CD4-positive, alpha-beta T cell treated with Interleukin-2 at 100 ng/mL for 4 hours (primary cell): ENCODE results near the gene CST7.
"Not testable (repeated sequence)": the region's sequence is repeated elsewhere in the genome, so short reads cannot be mapped to it uniquely, and the experiment has no call there.

Source experiments
- DNase-seq: peaks from one replicate; pipeline ENCODE4 v3.0.0-alpha.2; 2020; ENCODE audit warnings: low spot score

CST7 gene

GRCh38 chr20:24987244-24987643 is 38.2 kb downstream of the CST7 start:
- DNase-seq, result peak; percentile 10

GRCh38 chr20:24987873-24988835 is 39.1 kb downstream of the CST7 start:
- DNase-seq, result no peak

GRCh38 chr20:24989162-24989561 is 40.1 kb downstream of the CST7 start:
- DNase-seq, result no peak

- no peak for DNase-seq
Measured at GRCh38 chr20:24990810-24991252, 41.8 kb downstream of the CST7 start.

GRCh38 chr20:24991897-24992486 is 42.9 kb downstream of the CST7 start:
- peak; percentile 10 for DNase-seq

- DNase-seq, result peak; percentile 95
Measured at GRCh38 chr20:24992487-24993205, 43.6 kb downstream of the CST7 start, which contains the start of gene APMAP. Gene APMAP, minus strand, starts transcription at chr20:24992751. Its CDS starts 63 bp downstream, at chr20:24992688.

- DNase-seq, result no peak
Measured at GRCh38 chr20:24993337-24994185, 44.5 kb downstream of the CST7 start.

GRCh38 chr20:24994186-24994465 is 45.1 kb downstream of the CST7 start:
- no peak for DNase-seq

- DNase-seq, result peak; percentile 90
Measured at GRCh38 chr20:24994470-24995368, 45.6 kb downstream of the CST7 start.

GRCh38 chr20:24995741-24996448 is 46.8 kb downstream of the CST7 start:
- DNase-seq, result no peak

- DNase-seq, result no peak
Measured at GRCh38 chr20:24996449-24997377, 47.6 kb downstream of the CST7 start.

- no peak for DNase-seq
Measured at GRCh38 chr20:24998121-24998520, 49.1 kb downstream of the CST7 start.

GRCh38 chr20:24998631-24999445 is 49.8 kb downstream of the CST7 start:
- DNase-seq, result no peak

GRCh38 chr20:24999568-24999967 is 50.5 kb downstream of the CST7 start:
- no peak for DNase-seq

GRCh38 chr20:25000268-25000801 is 51.3 kb downstream of the CST7 start:
- DNase-seq, result no peak

- DNase-seq, result not testable (repeated sequence)
Measured at GRCh38 chr20:25001323-25001722, 52.3 kb downstream of the CST7 start.

GRCh38 chr20:25003002-25003401 is 53.9 kb downstream of the CST7 start:
- no peak for DNase-seq

- DNase-seq, result no peak
Measured at GRCh38 chr20:25005220-25005619, 56.2 kb downstream of the CST7 start.
